HG03442 (cell line): ENCODE measurements around the gene PDCD7.
"Not testable (repeated sequence)": the region's sequence is repeated elsewhere in the genome, so short reads cannot be mapped to it uniquely, and the experiment has no call there.

Experiments used
- ATAC-seq: cut with Tn5 transposase; IDR thresholded peaks from one replicate; pipeline ENCODE4 v1.9.1; 2021; ENCODE audit warnings: mild to moderate bottlenecking, moderate library complexity; ENCODE audit not compliant: unreplicated experiment

The PDCD7 gene

DNA sequence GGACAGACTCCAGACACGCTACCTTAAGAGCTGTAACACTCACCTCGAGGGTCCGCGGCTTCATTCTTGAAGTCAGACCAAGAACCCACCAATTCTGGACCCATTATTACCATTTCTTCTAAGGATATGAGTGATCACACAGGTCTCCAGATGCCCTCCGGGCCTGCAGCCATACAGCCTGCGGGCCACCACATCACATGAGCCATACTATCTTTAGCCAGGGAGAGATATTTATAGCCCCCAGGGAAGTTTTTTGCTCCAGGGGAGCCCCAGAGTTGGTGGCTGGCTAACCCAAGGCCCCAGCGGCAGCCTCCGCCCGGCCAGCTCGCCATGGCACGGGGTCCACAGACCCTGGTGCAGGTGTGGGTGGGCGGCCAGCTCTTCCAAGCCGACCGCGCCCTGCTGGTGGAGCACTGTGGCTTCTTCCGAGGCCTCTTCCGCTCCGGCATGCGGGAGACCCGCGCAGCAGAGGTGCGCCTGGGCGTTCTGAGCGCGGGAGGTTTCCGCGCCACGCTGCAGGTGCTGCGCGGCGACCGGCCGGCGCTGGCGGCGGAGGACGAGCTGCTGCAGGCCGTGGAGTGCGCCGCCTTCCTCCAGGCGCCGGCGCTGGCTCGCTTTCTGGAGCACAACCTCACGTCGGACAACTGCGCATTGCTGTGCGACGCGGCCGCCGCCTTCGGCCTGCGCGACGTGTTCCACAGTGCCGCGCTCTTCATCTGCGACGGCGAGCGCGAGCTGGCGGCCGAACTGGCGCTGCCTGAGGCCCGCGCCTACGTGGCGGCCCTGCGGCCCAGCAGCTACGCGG is 56.9 kb downstream of the PDCD7 start, which contains the start of gene KBTBD13:
TSS of gene KBTBD13 (plus strand) at position 261 of the 805 bp plus-strand sequence. CDS start at position 331, 70 bp downstream.
- ATAC-seq = no peak

DNA sequence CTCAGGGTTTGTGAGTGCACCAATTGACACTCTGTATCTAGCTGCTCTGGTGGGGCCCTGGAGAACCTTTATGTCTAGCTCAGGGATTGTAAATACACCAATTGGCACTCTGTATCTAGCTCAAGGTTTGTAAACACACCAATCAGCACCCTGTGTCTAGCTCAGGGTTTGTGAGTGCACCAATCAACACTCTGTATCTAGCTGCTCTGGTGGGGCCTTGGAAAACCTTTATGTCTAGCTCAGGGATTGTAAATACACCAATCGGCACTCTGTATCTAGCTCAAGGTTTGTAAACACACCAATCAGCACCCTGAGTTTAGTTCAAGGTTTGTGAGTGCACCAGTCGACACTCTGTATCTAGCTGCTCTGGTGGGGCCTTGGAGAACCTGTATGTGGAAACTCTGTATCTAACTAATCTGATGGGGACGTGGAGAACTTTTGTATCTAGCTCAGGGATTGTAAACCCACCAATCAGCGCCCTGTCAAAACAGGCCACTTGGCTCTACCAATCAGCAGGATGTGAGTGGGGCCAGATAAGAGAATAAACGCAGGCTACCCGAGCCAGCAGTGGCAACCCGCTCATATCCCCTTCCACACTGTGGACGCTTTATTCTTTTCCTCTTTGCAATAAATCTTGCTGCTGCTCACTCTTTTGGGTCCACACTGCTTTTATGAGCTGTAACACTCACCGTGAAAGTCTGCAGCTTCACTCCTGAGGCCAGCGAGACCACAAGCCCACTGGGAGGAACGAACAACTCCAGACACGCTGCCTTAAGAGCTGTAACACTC is 57.8 kb downstream of the PDCD7 start:
- not testable (repeated sequence) for ATAC-seq

DNA sequence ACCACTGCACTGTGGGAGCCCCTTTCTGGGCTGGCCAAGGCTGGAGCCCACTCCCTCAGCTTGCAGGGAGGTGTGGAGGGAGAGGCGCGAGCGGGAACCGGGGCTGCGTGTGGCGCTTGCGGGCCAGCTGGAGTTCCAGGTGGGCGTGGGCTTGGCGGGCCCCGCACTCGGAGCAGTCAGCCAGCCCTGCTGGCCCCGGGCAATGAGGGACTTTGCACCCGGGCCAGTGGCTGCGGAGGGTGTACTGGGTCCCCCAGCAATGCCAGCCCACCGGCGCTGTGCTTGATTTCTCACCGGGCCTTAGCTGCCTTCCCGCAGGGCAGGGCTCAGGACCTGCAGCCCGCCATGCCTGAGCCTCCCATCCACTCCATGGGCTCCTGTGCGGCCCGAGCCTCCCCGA is 58.7 kb downstream of the PDCD7 start:
- ATAC-seq = not testable (repeated sequence)

DNA sequence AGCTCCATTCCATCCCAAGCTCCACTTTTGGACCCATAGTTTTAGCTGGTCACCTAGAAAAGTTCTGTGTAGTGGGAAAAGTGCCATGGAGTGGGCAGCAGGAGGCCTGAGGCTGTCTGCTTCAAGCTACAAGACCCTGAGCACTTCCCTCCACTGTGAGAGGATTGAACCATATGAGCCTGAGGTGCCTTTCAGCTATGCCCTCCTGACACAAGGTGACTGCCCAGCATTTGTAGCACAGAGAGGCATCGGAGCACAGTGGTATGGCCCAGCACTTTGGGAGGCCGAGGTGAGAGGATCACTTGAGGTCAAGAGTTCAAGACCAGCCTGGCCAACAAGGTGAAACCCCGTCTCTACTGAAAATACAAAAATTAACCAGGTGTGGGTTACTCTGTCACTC is 61.0 kb downstream of the PDCD7 start:
- no peak for ATAC-seq

DNA sequence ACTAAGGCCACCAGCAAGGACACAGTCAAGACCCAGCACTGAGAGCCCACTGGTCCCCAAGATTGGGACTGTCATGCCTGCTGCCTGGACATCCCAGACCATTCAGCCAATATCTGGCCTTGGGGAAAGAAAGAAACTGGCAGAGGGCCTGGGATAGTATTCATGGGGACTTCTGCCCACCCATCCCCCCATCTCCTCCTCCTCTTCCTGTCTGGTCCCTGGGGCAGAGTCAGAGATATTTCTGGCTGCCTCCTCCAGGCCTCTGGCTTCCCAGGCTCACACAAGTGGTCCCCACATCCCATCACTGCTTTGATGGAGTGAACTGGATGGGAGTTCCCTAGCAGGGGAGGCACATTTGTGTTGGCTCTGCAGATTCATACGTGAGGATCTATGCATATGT is 61.6 kb downstream of the PDCD7 start:
- no peak for ATAC-seq

DNA sequence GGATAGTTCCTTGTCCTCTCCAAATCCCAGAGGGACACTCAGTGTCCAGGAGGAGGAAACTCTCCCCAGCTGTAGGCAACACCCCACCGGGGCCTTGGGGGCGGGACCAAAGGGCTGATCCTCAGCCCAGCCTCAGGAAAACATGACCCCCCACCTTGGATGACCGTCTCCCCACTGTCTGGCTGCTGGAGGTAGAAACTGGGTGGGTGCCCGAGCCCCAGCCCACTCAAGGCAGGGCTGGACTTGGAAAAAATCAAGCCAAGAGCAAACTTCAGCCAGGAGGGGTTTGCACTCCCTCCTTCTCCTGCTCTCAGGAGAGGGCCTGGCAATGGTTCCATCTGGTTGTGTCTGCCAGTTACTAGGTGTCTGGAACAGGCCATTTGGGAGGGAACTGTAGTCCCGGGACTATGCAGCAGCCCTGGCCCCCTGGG is 62.2 kb downstream of the PDCD7 start:
- ATAC-seq = no peak

DNA sequence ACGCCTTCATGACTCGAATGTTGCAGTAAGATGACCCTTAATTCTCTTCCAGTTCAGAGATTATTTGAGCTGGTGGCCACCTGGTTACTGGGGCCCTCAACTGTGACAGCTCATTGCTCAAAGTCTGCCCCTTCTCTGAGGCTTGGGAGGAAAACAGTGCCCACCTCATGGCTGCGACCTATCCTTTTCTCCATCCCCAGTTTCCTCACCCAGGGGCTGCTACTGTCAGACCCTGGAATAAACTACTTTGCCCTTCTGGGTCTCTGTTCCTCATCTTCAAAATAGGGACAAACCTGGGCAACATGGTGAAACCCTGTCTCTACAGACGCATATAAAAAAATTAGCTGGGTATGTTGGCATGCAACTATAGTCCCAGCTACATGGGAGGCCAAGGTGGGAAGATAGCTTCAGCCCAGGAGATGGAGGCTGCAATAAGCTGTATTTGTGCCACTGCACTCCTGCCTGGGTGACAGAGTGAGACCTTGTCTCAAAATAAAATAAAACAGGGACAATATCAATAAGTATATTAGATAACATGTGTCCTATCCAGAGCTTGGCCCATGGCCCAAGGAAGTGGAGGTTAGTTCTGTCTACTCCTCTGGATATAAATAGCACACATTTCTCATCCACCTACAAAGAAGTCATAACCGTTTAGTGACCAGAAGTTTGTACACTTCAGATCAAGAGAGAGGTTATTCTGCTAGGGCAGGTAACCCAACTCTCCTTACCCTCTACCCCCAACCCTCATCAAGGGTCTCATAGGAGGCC is 63.6 kb downstream of the PDCD7 start:
- no peak for ATAC-seq

DNA sequence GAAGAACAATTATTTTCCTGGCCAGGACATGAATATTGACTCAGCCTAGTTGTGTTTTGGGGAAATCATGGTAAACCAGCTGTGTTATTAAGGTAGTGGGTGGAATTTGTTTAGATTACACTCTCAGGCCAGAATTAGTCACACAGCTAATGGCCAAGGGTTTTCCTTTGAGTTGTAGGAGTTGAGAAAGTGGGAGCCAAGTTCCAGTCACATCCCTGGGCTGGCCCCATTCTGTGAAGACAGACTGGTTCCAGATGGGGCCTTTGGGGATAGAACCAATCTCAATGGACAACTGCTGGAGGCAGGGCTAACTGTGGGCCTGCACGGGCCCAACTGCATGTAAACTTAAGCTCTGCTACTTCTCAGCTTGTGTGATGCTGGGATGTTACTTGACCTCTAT is 64.4 kb downstream of the PDCD7 start:
- ATAC-seq = no peak

DNA sequence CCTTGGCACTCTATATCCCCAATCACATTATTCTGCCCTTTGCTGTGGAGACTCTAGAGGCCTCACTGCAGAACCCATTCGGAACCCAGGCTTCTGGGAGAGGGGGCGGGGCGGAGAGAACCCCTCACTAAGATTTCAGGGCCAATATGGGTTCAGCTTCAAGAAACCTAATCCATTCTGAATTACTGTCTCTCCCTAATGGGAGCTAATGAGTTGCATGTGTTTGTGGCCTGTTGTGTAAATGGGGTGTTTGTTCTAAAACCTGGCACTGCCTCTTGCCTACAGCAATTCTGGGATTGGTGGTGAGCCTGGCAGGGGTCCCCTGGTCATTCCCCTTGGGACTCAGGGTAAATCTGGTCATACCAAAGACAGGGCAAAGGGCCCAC is 65.2 kb downstream of the PDCD7 start:
- ATAC-seq = no peak

DNA sequence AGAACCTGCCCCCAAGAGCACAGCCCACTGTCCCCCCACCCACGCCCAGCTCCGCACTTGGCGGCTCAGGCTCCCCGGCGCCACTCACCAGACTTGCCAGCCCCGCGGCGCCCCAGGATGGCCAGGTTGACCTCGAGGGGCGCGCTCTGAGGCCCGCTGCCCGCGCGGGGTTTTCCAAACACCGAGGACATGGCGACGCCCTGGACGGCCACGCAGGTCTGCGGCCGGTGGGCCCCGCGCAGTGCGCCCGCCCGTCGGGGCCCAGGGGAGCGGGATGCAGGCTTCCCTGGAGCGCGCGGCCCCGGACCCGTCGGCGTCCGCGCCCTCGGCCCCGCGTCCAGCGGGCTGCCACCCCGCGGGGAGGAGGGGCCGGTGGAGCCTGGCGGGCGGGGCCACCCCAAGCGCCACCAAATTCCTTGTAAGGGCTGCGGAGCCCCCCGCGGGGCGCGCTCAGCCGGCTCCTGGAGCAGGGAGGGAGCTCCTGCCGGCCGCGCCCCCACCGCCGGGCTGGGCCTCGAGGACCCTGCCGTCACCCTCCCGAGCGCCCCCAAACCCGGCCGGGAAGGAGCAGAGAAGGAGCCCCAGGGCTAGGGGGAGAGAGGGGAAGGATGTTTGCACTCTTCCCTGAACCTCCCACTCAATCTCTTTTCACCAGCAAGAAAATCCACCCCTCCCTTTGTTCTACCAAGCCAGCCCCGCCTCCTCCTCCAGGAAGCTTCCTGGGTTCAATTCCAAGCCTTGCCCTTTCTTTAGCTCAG is 65.8 kb downstream of the PDCD7 start, which contains the start of gene RASL12:
TSS of gene RASL12 (minus strand) at position 347 of the 758 bp plus-strand sequence. CDS start at position 191, 156 bp downstream.
- no peak for ATAC-seq
